ENCODE data around the gene TICAM1.
"Not testable (repeated sequence)": the region's sequence is repeated elsewhere in the genome, so short reads cannot be mapped to it uniquely, and the experiment has no call there.

Gene TICAM1

DNA sequence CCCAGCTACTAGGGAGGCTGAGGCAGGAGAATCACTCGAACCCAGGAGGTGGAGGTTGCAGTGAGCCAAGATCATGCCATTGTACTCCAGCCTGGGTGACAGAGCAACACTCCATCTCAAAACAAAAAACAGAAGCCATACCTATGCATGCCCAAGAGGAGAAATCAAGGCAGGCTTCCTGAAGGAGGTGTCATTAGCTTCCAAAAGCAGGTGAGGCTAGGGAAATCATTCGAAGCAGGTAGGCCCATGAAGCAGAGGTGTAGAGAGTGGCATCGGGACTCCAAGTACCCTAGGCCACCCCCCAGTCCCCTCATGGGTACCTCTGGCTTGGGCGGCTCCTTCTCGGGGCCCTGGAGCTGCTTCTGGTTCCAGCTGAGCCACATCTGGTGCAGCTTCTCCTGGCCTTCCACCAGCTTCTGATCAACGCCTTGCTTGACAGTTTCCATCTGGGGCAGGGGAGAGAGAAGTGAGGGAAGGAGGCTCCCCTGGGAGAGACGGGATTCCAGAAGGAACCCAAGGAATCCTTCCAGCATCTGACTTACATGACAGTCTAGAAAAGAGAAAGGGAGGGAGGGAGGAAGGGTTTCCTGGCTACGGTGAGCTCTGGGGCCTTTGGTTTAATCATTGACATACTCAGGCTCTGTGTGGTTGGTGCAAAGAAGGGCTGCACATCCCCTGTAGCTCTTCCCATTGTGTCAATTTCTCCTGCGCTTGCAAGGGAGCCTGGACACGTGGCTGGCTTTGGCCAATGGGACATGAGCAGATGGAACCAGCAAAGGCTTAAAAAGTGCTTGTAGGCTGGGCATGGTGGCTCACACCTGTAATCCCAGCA is 13.1 kb upstream of the TICAM1 start:
- DNase-seq = no peak

- no peak for DNase-seq
Observed at GRCh38 chr19:4843647-4843965, 12.1 kb upstream of the TICAM1 start.

DNA sequence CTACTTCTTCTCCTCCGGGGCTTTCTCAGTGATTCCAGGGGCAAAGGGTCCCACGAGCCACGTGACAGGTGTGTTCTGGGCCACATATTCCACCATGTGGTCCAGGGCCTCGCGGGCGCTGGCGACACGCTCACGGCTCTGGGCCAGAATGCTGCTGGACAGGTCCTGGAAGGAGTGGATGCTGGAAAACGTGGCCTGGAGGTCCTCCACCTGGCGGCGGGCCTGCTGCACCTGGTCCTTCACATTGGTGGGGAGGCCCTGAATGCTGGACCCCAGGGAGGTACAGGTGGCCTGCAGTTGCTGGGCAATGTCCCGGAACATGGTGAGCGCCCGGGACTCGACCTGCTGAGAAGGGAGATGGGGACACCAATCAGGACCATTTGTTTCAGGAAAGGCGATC is 7.7 kb upstream of the TICAM1 start:
- no peak for DNase-seq

DNA sequence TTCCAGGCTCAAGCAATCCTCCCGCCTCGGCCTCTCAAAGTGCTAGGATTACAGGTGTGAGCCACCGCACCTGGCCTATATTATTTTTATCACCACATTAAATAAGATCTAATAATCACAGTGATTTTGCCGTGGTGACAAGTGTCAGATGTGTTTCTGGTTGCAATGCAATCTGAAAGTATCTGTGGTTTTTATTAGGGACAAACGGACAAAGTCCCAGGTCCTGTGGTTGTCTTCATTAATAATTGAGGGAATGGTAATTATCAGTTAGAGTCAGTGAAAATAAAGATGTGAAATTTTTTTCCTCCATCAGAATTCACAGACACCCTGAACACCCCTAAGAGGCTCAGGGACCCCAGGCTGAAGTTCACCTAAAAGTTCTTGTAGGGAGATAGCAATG is 1.3 kb upstream of the TICAM1 start:
- no peak for DNase-seq

GRCh38 chr19:4831979-4832340 is 448 bp upstream of the TICAM1 start:
- DNase-seq = not testable (repeated sequence)

DNA sequence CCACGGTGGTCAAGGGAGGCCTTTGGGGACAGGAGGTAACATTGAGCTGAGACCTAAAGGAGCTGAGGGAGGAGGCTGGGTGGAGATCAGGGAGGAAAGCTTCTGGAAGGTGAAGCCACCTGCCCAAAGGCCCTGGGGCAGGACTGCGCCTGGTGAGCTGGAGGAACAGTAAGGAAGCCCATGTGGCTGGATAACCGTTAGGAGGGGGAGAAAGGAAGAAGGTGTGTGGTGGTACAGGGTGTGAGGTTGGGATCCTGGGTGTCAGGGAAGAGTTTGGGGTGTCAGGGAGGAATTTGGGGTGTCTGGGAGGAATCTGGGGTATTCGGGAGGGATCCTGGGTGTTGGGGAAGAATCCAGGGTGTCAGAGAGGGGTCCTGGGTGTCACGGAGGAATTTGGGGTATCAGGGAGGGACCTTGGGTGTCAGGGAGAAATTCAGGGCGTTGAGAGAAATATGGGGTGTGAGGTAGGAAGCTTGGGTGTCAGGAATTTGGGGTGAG is 695 bp downstream of the TICAM1 start:
- no peak for DNase-seq

GRCh38 chr19:4830332-4830731 is 1.2 kb downstream of the TICAM1 start:
- DNase-seq = no peak

DNA sequence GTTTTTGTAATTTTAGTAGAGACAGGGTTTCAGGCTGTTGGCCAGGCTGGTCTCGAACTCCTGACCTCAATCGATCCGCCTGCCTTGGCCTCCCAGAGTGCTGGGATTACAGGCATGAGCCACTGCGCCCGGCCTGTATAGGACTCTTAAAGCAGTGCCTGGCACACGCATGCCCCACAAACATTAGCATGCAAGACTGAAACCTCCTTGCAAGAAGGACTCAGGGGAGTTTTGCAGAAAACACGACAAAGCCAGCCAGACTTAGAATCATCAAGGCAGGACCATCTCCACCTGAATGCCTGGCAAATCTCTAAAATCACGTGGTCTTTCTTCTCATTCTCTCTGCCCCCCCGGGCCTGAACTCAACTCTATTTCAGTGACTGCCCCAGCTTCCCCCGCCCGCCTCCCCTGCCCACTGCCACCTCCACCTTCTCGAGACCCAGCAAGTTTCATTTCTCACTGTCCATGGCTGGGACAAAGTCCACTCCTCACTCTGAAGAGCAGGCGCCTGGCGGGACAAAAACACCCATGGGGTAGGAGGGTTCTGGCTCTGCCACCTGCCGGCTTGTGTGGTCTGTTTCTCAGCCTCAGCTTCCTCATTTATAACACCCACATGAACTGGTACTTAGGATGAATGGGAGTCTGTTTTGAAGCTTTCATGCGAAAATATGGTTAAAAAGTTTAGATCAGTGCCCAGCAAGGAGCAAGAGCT is 2.4 kb downstream of the TICAM1 start:
- DNase-seq = peak; percentile 2

- DNase-seq = no peak
Observed at GRCh38 chr19:4823577-4823976, 7.9 kb downstream of the TICAM1 start.

DNA sequence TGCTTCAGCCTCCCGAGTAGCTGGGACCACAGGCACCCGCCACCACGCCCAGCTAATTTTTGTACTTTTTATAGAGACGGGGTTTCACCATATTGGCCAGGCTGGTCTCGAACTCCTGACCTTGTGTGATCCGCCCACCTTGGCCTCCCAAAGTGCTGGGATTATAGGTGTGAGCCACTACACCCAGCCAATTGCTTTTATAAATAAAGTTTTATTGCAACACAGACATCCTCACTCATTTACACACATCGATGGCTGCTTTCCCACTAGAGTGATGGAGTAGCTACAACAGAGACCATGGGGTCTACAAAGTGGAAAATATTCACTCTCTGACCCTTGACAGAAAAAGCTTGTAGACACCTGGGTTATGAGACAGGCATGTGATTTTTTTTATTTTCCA is 9.2 kb downstream of the TICAM1 start:
- DNase-seq = not testable (repeated sequence)

DNA sequence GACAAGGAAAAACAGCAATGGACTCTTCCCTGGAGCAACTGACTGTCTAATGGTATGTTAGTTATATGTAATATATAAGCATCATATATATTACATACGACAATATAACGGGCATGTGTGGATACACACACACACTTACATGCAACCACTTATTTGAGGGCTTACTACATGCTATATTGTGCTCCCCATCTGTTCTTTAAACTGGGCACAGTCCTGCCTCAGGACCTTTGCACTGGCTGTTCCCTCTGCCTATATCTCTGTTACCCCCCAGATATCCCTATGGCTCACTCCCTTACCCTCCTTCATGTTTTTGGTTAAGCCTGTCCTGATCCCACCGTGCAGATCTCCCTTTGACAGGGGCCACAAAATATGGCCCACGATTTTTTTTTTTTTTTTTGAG is 10.2 kb downstream of the TICAM1 start:
- no peak for DNase-seq

- no peak for DNase-seq
Observed at GRCh38 chr19:4817467-4818277, 13.8 kb downstream of the TICAM1 start.

DNA sequence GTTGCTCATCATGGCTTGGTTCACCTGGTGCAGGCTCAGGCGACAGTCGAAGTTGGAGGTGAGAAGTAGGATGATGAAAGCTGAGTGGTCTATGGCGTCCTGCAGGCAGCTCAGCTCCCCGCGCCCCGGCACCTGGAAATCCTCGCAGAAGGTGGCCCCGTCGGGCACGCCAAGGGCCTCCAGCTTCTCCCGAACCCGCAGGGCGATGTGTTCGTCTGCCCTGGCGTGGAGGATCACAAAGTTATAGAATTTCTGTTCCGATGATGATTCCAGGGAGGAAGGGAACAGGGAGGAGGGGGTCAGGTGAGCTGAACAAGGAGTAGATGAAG is 14.6 kb downstream of the TICAM1 start:
- no peak for DNase-seq

- DNase-seq = peak; percentile 40
Observed at GRCh38 chr19:4816202-4816949, 15.1 kb downstream of the TICAM1 start.

DNA sequence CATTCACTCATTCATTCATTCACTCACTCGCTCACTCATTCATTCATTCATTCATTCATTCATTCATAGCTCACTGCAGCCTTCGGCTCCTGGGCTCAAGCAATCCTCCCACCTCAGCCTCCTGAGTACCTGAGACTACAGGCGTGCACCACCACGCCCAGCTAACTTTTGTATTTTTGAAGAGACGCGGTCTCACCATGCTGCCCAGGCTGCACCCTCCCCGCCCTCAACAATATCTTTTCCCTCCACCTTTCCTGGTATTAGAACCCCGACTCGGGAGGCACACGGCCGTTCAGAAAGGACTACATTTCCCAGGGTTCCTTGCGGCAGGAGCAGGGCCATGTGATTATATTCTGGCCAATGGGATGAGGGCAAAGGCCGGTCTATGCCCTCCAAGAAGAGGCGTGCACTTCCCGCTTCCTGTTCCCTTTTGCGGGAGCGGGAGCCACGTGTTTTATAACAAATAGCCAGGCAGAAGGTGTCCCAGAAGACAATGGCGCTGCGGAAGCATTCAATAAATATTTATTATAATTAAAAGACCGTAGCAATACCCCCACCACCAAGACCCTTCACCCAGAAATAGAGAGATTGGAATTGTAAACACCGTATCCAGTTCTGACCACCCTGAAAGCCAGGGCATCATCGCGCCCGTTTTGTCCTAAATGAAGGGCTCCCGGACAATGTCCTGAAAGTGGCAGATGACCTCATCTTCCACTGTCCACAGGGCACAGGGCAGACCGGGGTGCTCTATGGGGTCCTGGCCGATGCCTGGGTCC is 15.9 kb downstream of the TICAM1 start:
- DNase-seq = peak; percentile 96

GRCh38 chr19:4814625-4815425 is 16.7 kb downstream of the TICAM1 start:
- DNase-seq = no peak

GRCh38 chr19:4811328-4812131 is 20.0 kb downstream of the TICAM1 start:
- DNase-seq = peak; percentile 26

DNA sequence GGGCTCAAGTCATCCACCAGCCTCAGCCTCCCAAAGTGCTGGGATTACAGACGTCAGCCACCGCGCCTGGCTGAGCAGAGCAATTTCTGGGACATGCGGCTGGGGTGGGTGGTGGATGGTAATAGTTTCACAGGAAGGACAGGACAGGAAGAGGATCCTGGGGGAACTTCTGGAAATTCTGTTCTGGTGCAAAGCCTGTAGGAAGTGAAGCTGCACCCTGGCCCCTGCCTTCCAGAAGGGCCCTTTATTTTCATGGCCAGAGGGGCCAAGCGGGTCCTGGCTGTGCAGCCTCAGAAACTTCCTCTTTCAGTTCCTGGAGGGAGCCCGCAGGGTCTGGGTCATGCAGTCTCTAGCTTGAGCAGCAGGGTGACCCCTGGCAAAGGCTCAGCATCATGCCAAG is 24.3 kb downstream of the TICAM1 start:
- no peak for DNase-seq

- no peak for DNase-seq
Observed at GRCh38 chr19:4806384-4806783, 25.1 kb downstream of the TICAM1 start.

DNA sequence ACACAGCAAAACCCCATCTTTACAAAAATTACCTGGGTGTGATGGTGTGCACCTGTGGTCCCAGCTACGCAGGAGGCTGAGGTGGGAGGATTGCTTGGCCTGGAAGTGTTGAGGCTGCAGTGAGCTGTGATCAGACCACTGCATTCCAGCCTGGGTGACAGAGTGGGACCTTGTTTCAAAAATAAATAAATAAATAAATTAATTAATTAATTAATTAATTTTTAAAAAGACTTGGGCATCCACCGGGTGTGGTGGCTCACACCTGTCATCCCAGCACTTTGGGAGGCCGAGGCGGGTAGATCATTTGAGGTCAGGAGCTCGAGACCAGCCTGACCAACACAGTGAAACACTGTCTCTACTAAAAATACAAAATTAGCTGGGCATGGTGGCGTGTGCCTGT is 26.4 kb downstream of the TICAM1 start:
- DNase-seq = not testable (repeated sequence)

All from DMS153 (cell line).